NCI-H748 treated with DMSO at 0.1 percent for 48 hours (cell line): ENCODE measurements around the gene MKRN2OS.
"Not testable (repeated sequence)": the region's sequence is repeated elsewhere in the genome, so short reads cannot be mapped to it uniquely, and the experiment has no call there.

ENCODE experiments used
- DNase-seq: peaks from one replicate; lab custom pipeline; 2025; lab: John Stamatoyannopoulos, UW

Gene MKRN2OS

DNA sequence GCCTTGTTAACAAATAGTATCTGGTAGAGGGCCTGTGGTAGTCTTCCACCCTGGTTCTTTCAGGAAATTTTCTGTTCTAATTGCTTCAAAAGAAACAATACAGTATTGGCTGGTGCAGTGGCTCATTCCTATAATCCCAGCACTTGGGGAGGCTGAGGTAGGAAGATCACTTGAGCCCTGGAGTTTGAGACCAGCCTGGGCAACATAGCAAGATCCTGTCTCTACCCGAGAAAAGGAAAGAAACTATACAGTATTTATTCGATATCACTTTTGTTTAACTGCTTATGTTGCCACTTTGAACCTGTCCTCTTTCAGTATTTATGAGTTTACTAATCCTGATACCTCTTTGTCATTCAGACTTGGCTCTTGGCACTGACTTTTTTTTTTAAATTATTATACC lies 16.1 kb upstream of the MKRN2OS start:
- no peak for DNase-seq

DNA sequence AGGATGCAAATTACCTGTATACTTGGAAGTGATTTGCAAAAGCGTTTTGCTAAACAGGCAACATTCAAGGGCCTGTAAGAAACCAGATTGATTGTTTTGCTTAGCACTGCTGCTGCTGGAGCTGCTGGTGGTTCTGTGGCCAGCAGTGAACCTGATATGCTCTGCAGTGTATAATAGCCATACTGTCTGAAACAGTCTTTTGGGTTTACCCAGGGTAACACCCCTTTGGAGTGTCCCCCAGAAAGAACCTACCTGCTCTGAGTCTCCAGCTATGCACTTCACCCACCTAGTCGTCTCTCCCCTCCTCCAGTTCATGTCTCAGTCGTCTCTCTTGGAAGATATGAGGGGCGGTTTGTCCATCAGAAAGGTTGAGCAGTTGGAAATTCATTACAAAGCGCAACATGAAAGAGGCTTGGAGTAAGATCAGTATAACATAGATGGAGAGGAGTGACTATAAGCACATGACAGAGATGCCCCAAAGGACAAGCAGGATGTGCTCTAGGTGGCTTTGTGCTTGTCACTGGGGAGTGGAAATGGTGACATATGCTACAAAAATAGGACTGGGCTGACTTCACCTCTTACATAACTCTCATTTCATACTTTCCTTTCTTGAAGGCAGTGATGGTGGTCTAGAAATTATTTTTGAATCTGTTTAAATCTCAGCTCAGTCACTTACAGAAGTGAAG lies 15.3 kb upstream of the MKRN2OS start:
- DNase-seq = no peak

DNA sequence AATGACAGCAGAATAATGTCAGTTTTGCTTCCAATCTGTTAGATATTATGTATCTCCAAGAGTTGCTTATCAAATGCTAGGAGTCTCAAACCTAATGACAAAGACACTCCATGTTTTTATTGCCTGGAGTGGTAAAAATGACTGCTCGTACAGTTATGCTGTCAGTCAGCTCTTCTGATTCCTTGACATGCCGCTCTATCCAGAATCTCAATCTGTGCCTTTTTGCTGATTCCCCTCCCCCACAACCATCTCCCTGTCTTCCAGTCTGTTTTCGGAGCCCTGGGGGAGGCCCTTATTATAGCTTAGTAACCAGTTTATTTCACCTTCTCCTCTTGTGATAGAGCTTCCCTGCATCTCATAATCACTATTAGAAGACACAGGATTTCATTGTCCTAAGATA lies 14.2 kb upstream of the MKRN2OS start:
- DNase-seq = no peak

- DNase-seq = no peak
These were observed 13.4 kb upstream of the MKRN2OS start for GRCh38 chr3:12558706-12559105.

DNA sequence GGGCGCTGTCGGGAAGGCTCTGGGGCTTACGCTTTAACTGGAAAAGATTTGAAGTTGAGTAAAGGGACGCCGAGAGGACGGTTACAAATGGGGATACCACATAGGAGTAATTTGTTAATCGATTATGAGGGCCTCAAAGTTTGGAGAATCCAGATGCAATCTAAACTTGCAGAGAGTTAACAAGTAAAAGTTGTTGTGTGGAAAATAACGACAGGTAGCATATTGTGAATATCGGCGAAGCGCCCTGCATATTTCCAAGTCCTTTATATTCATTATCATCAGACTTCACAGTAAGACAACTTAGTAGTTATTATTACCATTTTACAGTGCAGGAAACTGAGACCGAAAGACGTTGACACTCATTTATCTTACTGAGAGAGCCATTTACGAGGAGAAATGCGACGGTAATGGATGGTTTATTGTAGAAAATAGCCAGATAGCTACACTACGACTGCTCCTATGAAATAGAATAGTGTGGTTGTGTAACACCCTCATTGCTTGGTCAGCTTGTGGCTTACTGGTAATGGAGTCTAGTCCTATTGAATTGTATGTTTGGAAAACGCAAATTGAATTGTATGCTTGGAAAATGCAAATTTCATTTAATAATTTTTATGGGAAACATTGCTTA lies 12.3 kb upstream of the MKRN2OS start:
- no peak for DNase-seq

- DNase-seq = peak; percentile 53
These were observed 11.6 kb upstream of the MKRN2OS start, which contains the start of gene MKRN2 for GRCh38 chr3:12556690-12557472. Gene MKRN2, plus strand, starts transcription at chr3:12557087. Its CDS starts 64 bp downstream, at chr3:12557151.

DNA sequence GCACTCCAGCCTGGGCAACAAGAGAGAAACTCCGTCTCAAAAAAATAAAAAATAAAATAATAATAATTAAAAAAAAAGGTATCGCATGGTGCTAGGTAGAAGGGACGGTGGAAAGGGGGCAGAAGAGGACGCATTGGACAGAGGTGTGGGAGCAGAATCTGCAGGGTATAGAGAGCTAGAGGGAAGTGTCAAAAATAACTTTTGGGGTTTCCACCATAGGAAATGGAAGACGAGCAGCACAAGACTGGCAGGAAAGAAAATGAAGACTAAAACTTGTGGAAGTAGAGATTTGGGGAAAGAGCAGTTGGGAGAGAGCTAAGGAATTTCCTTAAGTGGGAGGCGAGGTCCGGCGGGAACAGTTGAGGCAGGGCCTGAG lies 11.0 kb upstream of the MKRN2OS start:
- no peak for DNase-seq

DNA sequence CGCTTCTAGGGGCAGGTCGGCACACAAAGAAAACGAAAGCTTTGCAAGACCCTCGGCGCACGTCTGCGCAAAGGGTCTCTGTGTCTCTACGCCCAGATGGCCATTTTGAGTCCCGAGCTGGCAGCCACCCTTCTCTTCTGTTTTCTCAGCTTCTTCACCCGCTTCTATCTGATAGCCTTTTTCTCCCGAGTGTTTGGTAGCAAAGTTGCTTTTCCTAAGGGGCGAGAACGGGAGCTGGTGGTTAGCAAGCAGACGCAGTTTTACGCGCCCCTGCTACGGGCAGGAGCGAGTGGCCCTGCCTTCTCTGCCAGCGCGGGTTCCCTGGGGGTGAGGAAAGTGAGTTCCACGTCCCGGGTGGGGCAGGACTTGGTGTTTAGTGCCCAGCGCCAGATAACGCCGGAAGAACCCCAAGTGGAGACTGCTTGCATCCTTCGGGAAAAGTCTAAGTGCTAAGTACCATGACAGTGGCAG lies 8.7 kb upstream of the MKRN2OS start:
- DNase-seq = peak; percentile 41

DNA sequence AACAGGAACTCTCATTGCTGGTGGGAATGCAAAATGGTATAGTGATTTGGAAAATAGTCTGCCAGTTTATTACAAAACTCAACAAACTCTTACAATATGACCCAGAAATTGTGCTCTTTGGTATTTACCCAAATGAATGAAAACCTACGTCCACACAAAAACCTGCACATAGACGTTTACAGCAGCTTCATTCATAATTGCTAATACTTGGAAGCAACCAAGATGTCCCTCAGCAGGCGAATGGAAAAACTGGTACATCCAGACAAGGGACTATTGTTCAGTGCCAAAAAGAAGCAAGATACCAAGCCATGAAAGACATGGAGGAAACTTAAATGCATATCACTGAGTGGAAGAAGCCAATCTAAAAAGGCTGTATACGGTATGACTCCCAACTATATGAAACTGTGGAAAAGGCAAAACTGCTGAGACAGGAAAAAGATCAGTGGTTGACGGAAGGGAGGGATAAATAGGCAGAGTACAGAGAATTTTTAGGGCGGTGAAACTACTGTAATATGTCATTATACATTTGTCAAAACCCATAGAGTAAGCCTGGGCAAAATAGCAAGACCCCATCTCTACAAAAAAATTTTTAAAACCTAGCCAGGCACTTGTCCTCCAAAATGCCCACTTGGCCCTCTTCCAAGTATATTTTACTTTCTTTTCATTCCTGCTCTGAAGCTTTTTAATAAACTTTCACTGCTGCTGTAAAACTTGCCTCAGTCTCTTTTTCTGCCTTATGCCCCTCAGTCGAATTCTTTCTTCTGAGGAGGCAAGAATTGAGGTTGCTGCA lies 4.9 kb upstream of the MKRN2OS start:
- DNase-seq = no peak

- no peak for DNase-seq
These were observed 437 bp downstream of the MKRN2OS start for GRCh38 chr3:12544652-12545472.

GRCh38 chr3:12543497-12543896 lies 1.8 kb downstream of the MKRN2OS start:
- not testable (repeated sequence) for DNase-seq

- peak; percentile 8 for DNase-seq
These were observed 3.7 kb downstream of the MKRN2OS start for GRCh38 chr3:12541625-12542024.

DNA sequence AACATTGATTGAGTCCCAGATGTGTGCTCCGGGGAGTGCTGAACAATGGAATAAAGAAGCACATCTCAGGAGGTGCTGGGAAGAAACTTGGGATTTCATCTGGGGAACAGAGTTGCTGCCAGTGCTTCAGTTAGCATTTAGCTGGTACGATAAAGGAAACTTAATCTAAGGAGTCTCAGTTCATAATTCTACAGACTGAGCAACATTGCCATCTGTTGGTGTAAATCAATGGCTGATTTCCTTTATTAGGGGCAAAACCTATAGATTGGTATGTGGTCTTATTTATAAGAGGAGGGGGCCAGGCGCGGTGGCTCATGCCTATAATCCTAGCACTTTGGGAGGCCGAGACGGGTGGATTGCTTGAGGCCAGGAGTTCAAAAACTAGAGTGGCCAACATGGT lies 8.9 kb downstream of the MKRN2OS start:
- no peak for DNase-seq

- DNase-seq = no peak
These were observed 13.1 kb downstream of the MKRN2OS start for GRCh38 chr3:12532182-12532581.

DNA sequence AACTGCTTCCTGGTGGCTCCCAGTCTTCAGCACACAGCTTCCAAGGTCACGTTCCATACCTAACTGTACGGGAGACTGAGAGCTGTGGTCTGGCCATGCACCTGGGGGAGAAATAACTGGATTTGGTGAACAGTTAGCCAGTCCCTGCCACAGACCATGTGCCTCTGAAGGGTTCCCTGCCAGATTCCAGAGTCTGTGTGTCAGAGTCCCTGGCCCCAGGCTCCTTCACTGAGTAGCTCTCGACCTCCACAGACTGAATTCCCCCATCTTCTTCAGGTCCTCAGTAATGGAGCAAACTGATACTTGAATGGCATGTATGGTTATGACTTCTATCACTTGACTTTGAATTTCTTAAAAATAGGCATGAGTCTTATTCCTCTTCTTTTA lies 17.5 kb downstream of the MKRN2OS start:
- no peak for DNase-seq

- no peak for DNase-seq
These were observed 22.6 kb downstream of the MKRN2OS start for GRCh38 chr3:12522721-12523120.

DNA sequence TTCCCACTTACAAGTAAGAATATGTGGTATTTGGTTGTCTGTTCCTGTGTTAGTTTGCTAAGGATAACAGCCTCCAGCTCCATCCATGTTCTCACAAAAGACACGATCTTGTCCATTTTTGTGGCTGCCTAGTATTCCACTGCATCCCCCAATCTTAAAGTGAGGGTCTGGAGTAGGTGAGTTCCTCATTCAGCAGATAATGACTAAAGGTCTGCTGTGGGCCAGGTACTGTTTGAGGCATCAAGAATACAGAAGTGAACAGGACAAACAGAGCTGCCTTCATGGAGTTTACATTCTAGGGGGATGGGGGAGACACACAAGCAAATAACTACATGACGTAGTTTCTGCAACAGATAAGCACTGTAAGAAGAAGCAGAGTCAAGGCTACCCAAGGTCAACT lies 24.3 kb downstream of the MKRN2OS start:
- DNase-seq = no peak

- no peak for DNase-seq
These were observed 26.9 kb downstream of the MKRN2OS start for GRCh38 chr3:12518261-12519028.

- no peak for DNase-seq
These were observed 28.4 kb downstream of the MKRN2OS start for GRCh38 chr3:12516873-12517272.

- DNase-seq = no peak
These were observed 29.7 kb downstream of the MKRN2OS start for GRCh38 chr3:12515631-12516030.
